SK-N-SH (cell line): ENCODE data around the gene NUP35. TPM values are rescaled to one million over a fixed set of nuclear protein-coding genes. Genes with fewer than 3 reads are reported as not detected.

Source experiments
- CTCF ChIA-PET: fragments of 300-600, 350-600 bp; formaldehyde crosslinking; extraction: SDS; loops from one replicate; lab custom pipeline; 2021; lab: Yijun Ruan, JAX
- POLR2A ChIA-PET: fragments of 350-600 bp; sonication (Branson Sonifier 250); formaldehyde crosslinking; extraction: SDS; loops from one replicate; lab custom pipeline; 2020; ENCODE audit warnings: antibody characterized with exemption, inconsistent platforms; lab: Yijun Ruan, JAX
- DNase-seq: peaks from one replicate; pipeline ENCODE4 v3.0.0; 2012
- H2AFZ ChIP-seq: fragments of 200-600 bp; sonication (generic); 2 replicates; pipeline ENCODE4 v1.8.1; 2016; ENCODE audit warnings: antibody characterized with exemption, mild to moderate bottlenecking, low read depth
- H3F3A ChIP-seq: fragments of 200-600 bp; sonication (generic); replicated peaks from 2 replicates; pipeline ENCODE3; 2016; ENCODE audit warnings: antibody characterized with exemption, mild to moderate bottlenecking; ENCODE audit not compliant: insufficient read depth
- H3K27ac ChIP-seq, 2 experiments: fragments of 200-500 bp in 1 of 2; fragments of 200-600 bp in 1 of 2; sonication (Bioruptor generic) in 1 of 2; sonication (generic), shearing (Covaris generic) in 1 of 2; 2 replicates each; pipeline versions ENCODE4 v1.5.1 to v1.6.1; 2014 to 2016; ENCODE audit warnings: low read depth in 2 of 2, inconsistent platforms in 1 of 2, low read length in 1 of 2, mild to moderate bottlenecking in 1 of 2, mixed read lengths in 1 of 2
- H3K27me3 ChIP-seq: fragments of 200-600 bp; sonication (generic), shearing (Covaris generic); 2 replicates; pipeline ENCODE4 v1.6.1; 2016; ENCODE audit warnings: mixed run types; ENCODE audit not compliant: insufficient read depth
- H3K36me3 ChIP-seq, 2 experiments: fragments of 200-500 bp in 1 of 2; fragments of 200-600 bp in 1 of 2; sonication (Bioruptor generic) in 1 of 2; sonication (generic) in 1 of 2; replicated peaks in 1 of 2; 2 replicates each; pipeline versions ENCODE3 to v1.5.1; 2014 to 2016; ENCODE audit warnings: low read length in 1 of 2, mild to moderate bottlenecking in 1 of 2; ENCODE audit not compliant: insufficient read depth in 2 of 2, control insufficient read depth in 1 of 2
- H3K4me1 ChIP-seq, 2 experiments: fragments of 200-500 bp in 1 of 2; fragments of 200-600 bp in 1 of 2; sonication (Bioruptor generic) in 1 of 2; sonication (generic), shearing (Covaris generic) in 1 of 2; 2 replicates each; pipeline versions ENCODE4 v1.5.1 to v1.6.1; 2014 to 2016; ENCODE audit warnings: low read depth in 1 of 2, low read length in 1 of 2, mixed run types in 1 of 2; ENCODE audit not compliant: insufficient read depth in 2 of 2, control insufficient read depth in 1 of 2
- H3K4me2 ChIP-seq: fragments of 200-600 bp; sonication (generic), shearing (Covaris generic); 2 replicates; pipeline ENCODE4 v1.6.1; 2017; ENCODE audit warnings: mixed run types
- H3K4me3 ChIP-seq, 2 experiments: fragments of 200-500 bp in 1 of 2; fragments of 200-600 bp in 1 of 2; sonication (Bioruptor generic) in 1 of 2; sonication (generic), shearing (Covaris generic) in 1 of 2; 2 replicates each; pipeline versions ENCODE4 v1.5.1 to v1.8.1; 2014 to 2016; ENCODE audit warnings: low read depth in 2 of 2, inconsistent platforms in 1 of 2, low read length in 1 of 2, mild to moderate bottlenecking in 1 of 2, mixed read lengths in 1 of 2, moderate library complexity in 1 of 2
- H3K79me2 ChIP-seq: fragments of 200-600 bp; sonication (generic); 2 replicates; pipeline ENCODE4 v1.8.1; 2017; ENCODE audit warnings: mild to moderate bottlenecking; ENCODE audit not compliant: insufficient read depth
- H3K9ac ChIP-seq: fragments of 200-600 bp; sonication (generic); 2 replicates; pipeline ENCODE4 v1.6.1; 2017; ENCODE audit warnings: mixed run types
- H3K9me2 ChIP-seq: fragments of 200-600 bp; sonication (generic); 2 replicates; pipeline ENCODE4 v1.6.1; 2017; ENCODE audit warnings: mixed run types
- H3K9me3 ChIP-seq: fragments of 200-600 bp; sonication (generic); 2 replicates; pipeline ENCODE4 v1.6.1; 2017; ENCODE audit warnings: mixed run types, mild to moderate bottlenecking, moderate library complexity
- H4K20me1 ChIP-seq: fragments of 200-600 bp; sonication (generic); 2 replicates; pipeline ENCODE4 v1.6.1; 2017; ENCODE audit warnings: mild to moderate bottlenecking, mixed run types; ENCODE audit not compliant: insufficient read depth
- EP300 ChIP-seq, 2 experiments: IDR thresholded peaks; 2 replicates each; pipeline versions ENCODE4 v1.4.0 to v1.6.1; 2012; ENCODE audit warnings: borderline replicate concordance in 1 of 2, low read depth in 1 of 2, low read length in 1 of 2
- FOXJ3 ChIP-seq: sonication (generic); formaldehyde crosslinking; IDR thresholded peaks from 2 replicates; pipeline ENCODE4 v1.5.1; 2020; ENCODE audit warnings: mild to moderate bottlenecking, missing genetic modification reagents
- GABPA ChIP-seq: IDR thresholded peaks from 2 replicates; pipeline ENCODE4 v1.4.0; 2012; ENCODE audit warnings: low read depth, mild to moderate bottlenecking
- GATA2 ChIP-seq: sonication (generic); formaldehyde crosslinking; IDR thresholded peaks from 2 replicates; pipeline ENCODE4 v1.5.0; 2020; ENCODE audit warnings: mild to moderate bottlenecking, missing genetic modification reagents
- IRF3 ChIP-seq: fragments of 150-350 bp; IDR thresholded peaks from 2 replicates; pipeline ENCODE4 v1.6.1; 2016; ENCODE audit warnings: mild to moderate bottlenecking, low read depth, low read length
- JUND ChIP-seq: IDR thresholded peaks from 2 replicates; pipeline ENCODE4 v1.4.0; 2012
- MAX ChIP-seq: IDR thresholded peaks from 2 replicates; pipeline ENCODE4 v1.4.0; 2012; ENCODE audit warnings: low read depth
- MEF2A ChIP-seq: IDR thresholded peaks from 2 replicates; pipeline ENCODE4 v1.4.0; 2012; ENCODE audit warnings: low read depth, borderline replicate concordance
- MXI1 ChIP-seq: IDR thresholded peaks from 2 replicates; pipeline ENCODE4 v1.6.1; 2012; ENCODE audit warnings: mild to moderate bottlenecking, low read depth, low read length, improper control_type of control experiment
- POLR2AphosphoS5 ChIP-seq: IDR thresholded peaks from 2 replicates; pipeline ENCODE4 v1.6.1; 2012; ENCODE audit warnings: low read depth, low read length
- RFX5 ChIP-seq: IDR thresholded peaks from 2 replicates; pipeline ENCODE4 v1.6.1; 2012; ENCODE audit warnings: mild to moderate bottlenecking, improper control_type of control experiment, low read length
- SIN3A ChIP-seq: IDR thresholded peaks from 2 replicates; pipeline ENCODE4 v1.6.1; 2012; ENCODE audit warnings: low read depth, mild to moderate bottlenecking, low read length, moderate library complexity, borderline replicate concordance
- SMC3 ChIP-seq: IDR thresholded peaks from 2 replicates; pipeline ENCODE4 v1.6.1; 2012; ENCODE audit warnings: low read depth, low read length, improper control_type of control experiment
- USF1 ChIP-seq: IDR thresholded peaks from 2 replicates; pipeline ENCODE4 v1.4.0; 2012; ENCODE audit warnings: low read depth, borderline replicate concordance
- USF2 ChIP-seq: fragments of 150-350 bp; IDR thresholded peaks from 2 replicates; pipeline ENCODE4 v1.6.1; 2017; ENCODE audit warnings: antibody characterized with exemption, low read length, low read depth, borderline replicate concordance
- WGBS: methylation state at CpG from one replicate; pipeline ENCODE4 v1.1.6; 2017; ENCODE audit warnings: low lambda C conversion rate; 5-methylcytosine and 5-hydroxymethylcytosine counted together
- polyA plus RNA-seq, 3 experiments: library from polyadenylated mRNA; depleted of rRNA; stranded (reverse); fragments of >200 nt; gene quantifications; 2 replicates each; pipeline ENCODE4 v1.2.3, GENCODE V29; 2012
- TF ChIP-seq, protein P1 (sequence below): IDR thresholded peaks from 2 replicates; pipeline ENCODE4 v1.4.0; 2012; ENCODE audit warnings: low read depth, borderline replicate concordance

The NUP35 gene
- polyA plus RNA-seq, 1 of the 3 experiments (the other 2 are of a cell fraction) = 9.1 TPM

- peaks cover 11% of the 10 kb centered on the region; the same call in 1 of the 2 replicates for H3K9me3 ChIP-seq
- DNase-seq = no peak
- H4K20me1 ChIP-seq = no peaks in the 10 kb centered on the region
- H3K4me1 ChIP-seq = no peaks in the 10 kb centered on the region
- WGBS = 94% methylated on average over 3 of the region's 4 CpGs
- no peaks in the 10 kb centered on the region for H3F3A ChIP-seq
- H3K4me2 ChIP-seq = no peak overlapping the region
- POLR2A ChIA-PET = no interaction called here
- CTCF ChIA-PET = no interaction called here
- H3K9me2 ChIP-seq = no peaks in the 10 kb centered on the region
- peaks cover 8 to 42% of the 10 kb centered on the region in 2 experiments for H3K36me3 ChIP-seq
- no peak overlapping the region for H2AFZ ChIP-seq
- no peak for TF ChIP-seq FOXJ3 (CRISPR knock-in tag)
- no peak for TF ChIP-seq GATA2 (CRISPR knock-in tag)
- TF ChIP-seq EP300 (IDR thresholded peaks at IDR 0.05; ENCODE audit: borderline replicate concordance in 1 of 2, low read depth in 1 of 2, low read length in 1 of 2) = no peak
- TF ChIP-seq MXI1 = no peak
- no peak for TF ChIP-seq SMC3
- no peak for TF ChIP-seq USF2
- no peak for TF ChIP-seq SIN3A
- TF ChIP-seq, protein P1, sequence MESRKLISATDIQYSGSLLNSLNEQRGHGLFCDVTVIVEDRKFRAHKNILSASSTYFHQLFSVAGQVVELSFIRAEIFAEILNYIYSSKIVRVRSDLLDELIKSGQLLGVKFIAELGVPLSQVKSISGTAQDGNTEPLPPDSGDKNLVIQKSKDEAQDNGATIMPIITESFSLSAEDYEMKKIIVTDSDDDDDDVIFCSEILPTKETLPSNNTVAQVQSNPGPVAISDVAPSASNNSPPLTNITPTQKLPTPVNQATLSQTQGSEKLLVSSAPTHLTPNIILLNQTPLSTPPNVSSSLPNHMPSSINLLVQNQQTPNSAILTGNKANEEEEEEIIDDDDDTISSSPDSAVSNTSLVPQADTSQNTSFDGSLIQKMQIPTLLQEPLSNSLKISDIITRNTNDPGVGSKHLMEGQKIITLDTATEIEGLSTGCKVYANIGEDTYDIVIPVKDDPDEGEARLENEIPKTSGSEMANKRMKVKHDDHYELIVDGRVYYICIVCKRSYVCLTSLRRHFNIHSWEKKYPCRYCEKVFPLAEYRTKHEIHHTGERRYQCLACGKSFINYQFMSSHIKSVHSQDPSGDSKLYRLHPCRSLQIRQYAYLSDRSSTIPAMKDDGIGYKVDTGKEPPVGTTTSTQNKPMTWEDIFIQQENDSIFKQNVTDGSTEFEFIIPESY = no peak
- H3K4me3 ChIP-seq = no peak overlapping the region
- H3K79me2 ChIP-seq = no peaks in the 10 kb centered on the region
- no peak overlapping the region for H3K27ac ChIP-seq
- H3K9ac ChIP-seq = no peak overlapping the region
- H3K27me3 ChIP-seq = no peaks in the 10 kb centered on the region
These were observed 54.9 kb downstream of the NUP35 start for GRCh38 chr2:183179156-183179555.

DNA sequence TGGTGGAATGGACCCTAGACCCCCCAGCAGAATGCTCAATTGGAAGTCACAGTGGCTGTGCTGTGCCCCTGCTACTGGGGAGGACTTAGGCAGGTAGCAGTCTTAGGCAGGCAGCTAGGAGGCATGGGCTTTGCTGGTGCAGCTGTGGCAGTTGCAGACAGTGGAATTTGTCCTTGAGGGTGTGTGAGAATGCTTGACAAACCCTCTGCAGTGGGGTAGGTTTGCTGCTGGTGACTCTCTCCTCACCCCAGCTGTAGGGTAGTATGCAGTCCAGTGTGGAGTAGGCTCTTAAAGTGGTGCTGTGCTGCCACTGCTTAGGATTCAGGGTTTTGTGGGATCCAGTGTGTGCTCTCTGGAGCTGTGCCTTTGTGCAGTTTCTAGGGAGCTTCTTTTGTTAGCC is 61.3 kb downstream of the NUP35 start:
- peaks cover 11% of the 10 kb centered on the region; the same call in 1 of the 2 replicates for H3K79me2 ChIP-seq
- H2AFZ ChIP-seq = no peak overlapping the region
- ChIA-PET CTCF (no interaction called here), POLR2A (no interaction called here)
- H3K9me2 ChIP-seq = no peaks in the 10 kb centered on the region
- H3F3A ChIP-seq = no peaks in the 10 kb centered on the region
- no peaks in the 10 kb centered on the region for H4K20me1 ChIP-seq
- no peak overlapping the region for H3K27ac ChIP-seq
- peaks cover 20 to 42% of the 10 kb centered on the region in 2 experiments for H3K36me3 ChIP-seq
- H3K4me1 ChIP-seq = no peaks in the 10 kb centered on the region
- H3K4me3 ChIP-seq = no peak overlapping the region
- H3K4me2 ChIP-seq = no peak overlapping the region
- H3K9me3 ChIP-seq = 0 out of 2 replicates have a peak, but pooled peaks cover 7% of the 10 kb centered on the region
- DNase-seq = no peak
- H3K27me3 ChIP-seq = no peaks in the 10 kb centered on the region
- no peak overlapping the region for H3K9ac ChIP-seq
- TF ChIP-seq GABPA (no peak), IRF3 (no peak), SIN3A (no peak), MAX (no peak), MXI1 (no peak), RFX5 (no peak), GATA2 (CRISPR knock-in tag) (no peak), JUND (no peak), MEF2A (no peak), USF1 (no peak), POLR2AphosphoS5 (no peak)
- TF ChIP-seq, protein P1 = no peak
